Kidney epithelial cell (primary cell): ENCODE data around the gene NCKAP5. TPM values are rescaled to one million over a fixed set of nuclear protein-coding genes. Genes with fewer than 3 reads are reported as not detected.

Experiments used
- DNase-seq: peaks from one replicate; pipeline ENCODE4 v3.0.0-alpha.2; 2010; ENCODE audit warnings: low read depth
- H3K27me3 ChIP-seq: 2 replicates; pipeline ENCODE4 v1.6.0; 2011; ENCODE audit warnings: low read length; ENCODE audit not compliant: control insufficient read depth, insufficient read depth
- H3K36me3 ChIP-seq: 2 replicates; pipeline ENCODE4 v1.5.1; 2011; ENCODE audit warnings: low read length; ENCODE audit not compliant: control insufficient read depth, insufficient read depth
- H3K4me3 ChIP-seq: 2 replicates; pipeline ENCODE4 v1.5.1; 2011; ENCODE audit warnings: low read depth, mild to moderate bottlenecking, control low read depth, low read length
- CTCF ChIP-seq: IDR thresholded peaks from 2 replicates; pipeline ENCODE4 v1.5.1; 2011; ENCODE audit warnings: mild to moderate bottlenecking, moderate library complexity, low read length, control low read depth, inconsistent platforms; ENCODE audit not compliant: insufficient read depth, poor library complexity, severe bottlenecking
- total RNA-seq: library from RNA; depleted of rRNA; stranded (reverse); fragments of >200 nt; gene quantifications from 2 replicates; pipeline ENCODE4 v1.2.3, GENCODE V29; 2015

The NCKAP5 gene
- total RNA-seq, 1 donor from 2014 or later = 0.33 TPM

- no peaks in the 10 kb centered on the region for H3K36me3 ChIP-seq
- no peak overlapping the region for H3K4me3 ChIP-seq
- DNase-seq = no peak
- TF ChIP-seq CTCF = no peak
- H3K27me3 ChIP-seq = no peaks in the 10 kb centered on the region
Observed at GRCh38 chr2:132677661-132678060, 890.6 kb downstream of the NCKAP5 start.

GRCh38 chr2:132676999-132677398, 891.3 kb downstream of the NCKAP5 start:
- no peak for DNase-seq
- H3K27me3 ChIP-seq = no peaks in the 10 kb centered on the region
- no peak for TF ChIP-seq CTCF
- H3K4me3 ChIP-seq = no peak overlapping the region
- H3K36me3 ChIP-seq = no peaks in the 10 kb centered on the region

GRCh38 chr2:132671151-132671835, 897.0 kb downstream of the NCKAP5 start:
- TF ChIP-seq CTCF = no peak
- Histone ChIP-seq H3K27me3 (no peaks in the 10 kb centered on the region), H3K4me3 (peak overlapping the region; percentile 91), H3K36me3 (no peaks in the 10 kb centered on the region)
- peak; percentile 96 for DNase-seq

GRCh38 chr2:132670496-132671150, 897.6 kb downstream of the NCKAP5 start:
- no peak for DNase-seq
- Histone ChIP-seq H3K27me3 (no peaks in the 10 kb centered on the region), H3K36me3 (no peaks in the 10 kb centered on the region), H3K4me3 (peak overlapping the region; percentile 91)
- no peak for TF ChIP-seq CTCF

GRCh38 chr2:132669908-132670495, 898.3 kb downstream of the NCKAP5 start, which contains the start of gene LYPD1:
LYPD1 (minus strand) TSS chr2:132670205; CDS start chr2:132669932, 273 bp downstream.
- TF ChIP-seq CTCF = no peak
- no peak for DNase-seq
- Histone ChIP-seq H3K4me3 (peak within 1 kb of the TSS; percentile 91), H3K36me3 (no peaks in the 10 kb centered on the region), H3K27me3 (no peaks in the 10 kb centered on the region)
